ENCODE data around the gene SAMD4A.

DNA sequence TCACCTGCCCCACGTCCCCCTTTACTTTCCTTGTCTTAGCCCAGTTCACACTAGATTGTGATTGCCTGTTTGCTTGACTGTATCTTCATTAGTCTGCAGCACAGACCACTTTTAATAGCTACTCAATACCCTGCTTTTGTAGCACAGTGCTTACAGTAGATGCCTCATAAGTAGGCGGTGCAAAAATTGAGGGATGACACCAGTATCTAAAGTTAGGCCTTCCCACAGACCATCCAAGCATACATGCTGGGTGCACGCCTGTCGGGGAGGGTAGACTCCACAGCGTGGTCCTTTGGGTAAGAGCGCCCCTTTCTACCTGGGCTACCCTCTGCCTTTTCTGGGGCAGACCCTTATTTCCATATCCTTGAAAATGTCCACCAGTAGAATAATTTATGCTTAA, 194.9 kb downstream of the SAMD4A start:
- TF ChIP-seq, protein P1, sequence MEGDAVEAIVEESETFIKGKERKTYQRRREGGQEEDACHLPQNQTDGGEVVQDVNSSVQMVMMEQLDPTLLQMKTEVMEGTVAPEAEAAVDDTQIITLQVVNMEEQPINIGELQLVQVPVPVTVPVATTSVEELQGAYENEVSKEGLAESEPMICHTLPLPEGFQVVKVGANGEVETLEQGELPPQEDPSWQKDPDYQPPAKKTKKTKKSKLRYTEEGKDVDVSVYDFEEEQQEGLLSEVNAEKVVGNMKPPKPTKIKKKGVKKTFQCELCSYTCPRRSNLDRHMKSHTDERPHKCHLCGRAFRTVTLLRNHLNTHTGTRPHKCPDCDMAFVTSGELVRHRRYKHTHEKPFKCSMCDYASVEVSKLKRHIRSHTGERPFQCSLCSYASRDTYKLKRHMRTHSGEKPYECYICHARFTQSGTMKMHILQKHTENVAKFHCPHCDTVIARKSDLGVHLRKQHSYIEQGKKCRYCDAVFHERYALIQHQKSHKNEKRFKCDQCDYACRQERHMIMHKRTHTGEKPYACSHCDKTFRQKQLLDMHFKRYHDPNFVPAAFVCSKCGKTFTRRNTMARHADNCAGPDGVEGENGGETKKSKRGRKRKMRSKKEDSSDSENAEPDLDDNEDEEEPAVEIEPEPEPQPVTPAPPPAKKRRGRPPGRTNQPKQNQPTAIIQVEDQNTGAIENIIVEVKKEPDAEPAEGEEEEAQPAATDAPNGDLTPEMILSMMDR (conservative IDR thresholded peaks at IDR 0.05), result no peak
- TF ChIP-seq ZFX (IDR thresholded peaks at IDR 0.05), result no peak

All from C4-2B (cell line).